Activated T-cell treated with anti-CD3 and anti-CD28 coated beads, Interleukin-2, amount 50 U/mL, for 1 hour (primary cell): ENCODE data around the gene LRRC42.

Experiments used
- DNase-seq: peaks from one replicate; pipeline ENCODE4 v3.0.0-alpha.2; 2020

Gene LRRC42, protein sequence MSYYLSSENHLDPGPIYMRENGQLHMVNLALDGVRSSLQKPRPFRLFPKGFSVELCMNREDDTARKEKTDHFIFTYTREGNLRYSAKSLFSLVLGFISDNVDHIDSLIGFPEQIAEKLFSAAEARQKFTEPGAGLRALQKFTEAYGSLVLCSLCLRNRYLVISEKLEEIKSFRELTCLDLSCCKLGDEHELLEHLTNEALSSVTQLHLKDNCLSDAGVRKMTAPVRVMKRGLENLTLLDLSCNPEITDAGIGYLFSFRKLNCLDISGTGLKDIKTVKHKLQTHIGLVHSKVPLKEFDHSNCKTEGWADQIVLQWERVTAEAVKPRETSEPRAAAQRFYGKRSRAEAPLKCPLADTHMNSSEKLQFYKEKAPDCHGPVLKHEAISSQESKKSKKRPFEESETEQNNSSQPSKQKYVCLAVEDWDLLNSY

DNA sequence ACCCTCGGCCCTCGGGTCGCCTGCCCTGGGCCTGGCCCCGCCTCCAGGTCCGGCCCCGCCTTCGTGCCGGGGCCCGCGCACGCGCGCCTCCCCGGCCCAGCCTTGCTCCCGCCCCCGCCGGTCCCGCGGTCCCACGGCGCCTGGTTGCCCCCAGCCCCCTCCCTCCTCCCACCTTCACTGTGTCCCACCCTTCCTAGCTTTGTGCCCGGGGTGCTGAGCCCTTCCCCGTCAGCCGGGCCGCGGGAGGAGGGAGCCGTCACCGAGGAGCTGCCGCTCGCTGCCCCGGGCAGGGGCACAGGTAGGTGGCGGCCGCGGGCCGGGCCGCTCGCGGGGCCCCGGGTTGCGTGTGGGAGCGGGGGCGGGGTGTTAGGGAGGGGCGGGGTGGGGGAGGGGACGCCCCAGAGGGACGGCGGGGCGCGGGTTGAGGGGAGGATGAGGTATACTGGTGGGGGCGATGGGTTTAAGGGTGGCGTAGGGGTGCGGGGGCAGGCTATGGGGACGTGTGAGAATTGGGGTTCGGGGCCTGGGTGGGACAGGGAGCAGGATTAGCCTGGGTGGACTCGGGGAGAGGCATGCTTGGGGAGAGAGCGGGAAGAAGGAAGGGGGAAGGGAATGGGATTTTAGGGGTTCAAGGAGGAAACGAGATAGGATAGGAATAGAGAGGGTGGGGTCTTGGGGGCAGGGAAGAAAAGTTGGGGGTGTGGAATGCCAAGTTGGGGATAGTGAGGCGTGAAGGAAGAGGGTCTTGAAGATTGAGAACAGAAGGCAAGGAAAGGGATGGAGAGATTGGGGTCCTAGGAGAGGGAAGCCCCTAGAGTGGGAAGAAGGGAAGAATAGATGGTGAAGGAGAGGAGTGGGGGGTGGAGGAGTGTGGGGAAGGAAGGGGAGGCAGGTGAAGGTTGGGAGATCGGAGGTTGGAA, at the start of gene LRRC42:
LRRC42 (plus strand) TSS at position 99 of the 920 bp plus-strand sequence. CDS start 5,650 bp downstream, outside the sequence.
- no peak for DNase-seq

DNA sequence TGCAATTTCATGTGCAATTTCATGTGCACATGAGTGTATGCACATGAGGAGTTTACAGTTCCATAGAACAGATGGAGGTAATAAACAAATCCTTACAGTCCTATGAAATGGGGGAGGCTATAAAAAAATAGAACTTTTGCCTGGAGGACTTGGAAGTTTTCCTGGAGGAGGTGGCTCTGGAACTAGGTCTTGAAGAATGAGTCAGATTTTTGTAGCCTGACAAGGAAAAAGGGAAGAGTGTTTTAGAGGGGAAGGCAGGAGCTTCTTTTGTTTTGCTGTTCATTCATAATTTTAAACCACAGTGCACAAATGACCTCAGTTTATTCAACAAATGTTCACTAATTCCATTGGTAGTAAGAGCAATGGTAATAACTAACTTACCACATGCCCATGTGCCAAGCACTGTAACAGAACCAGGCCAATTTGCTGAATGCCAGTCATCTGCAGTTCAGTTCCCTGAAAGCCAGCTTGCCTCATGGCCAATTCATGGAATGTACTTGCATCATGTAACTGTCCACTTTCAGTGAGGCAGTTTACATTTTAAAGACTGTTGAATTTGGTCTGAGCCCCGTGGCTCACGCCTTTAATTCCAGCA, 49.4 kb upstream of the LRRC42 start:
- no peak for DNase-seq

DNA sequence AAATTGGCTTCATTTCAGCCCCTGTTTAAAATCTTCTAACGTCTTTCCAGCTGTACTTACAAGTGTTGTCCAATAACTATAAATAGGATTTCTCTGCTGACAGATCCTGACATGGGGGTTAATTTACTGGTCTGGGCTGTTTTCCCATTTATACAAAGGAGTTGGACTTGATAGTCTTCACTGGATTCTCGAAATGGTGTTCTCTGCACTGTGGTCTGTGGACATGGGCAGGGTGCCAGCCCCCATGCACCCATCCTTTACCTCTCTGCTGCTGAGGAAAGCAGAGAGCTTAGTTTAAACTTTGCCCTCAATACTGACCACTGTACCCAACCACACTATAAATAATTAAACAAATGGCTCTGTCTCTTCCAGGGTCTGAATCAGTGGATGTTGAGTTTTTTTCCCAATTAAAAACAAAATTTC, 46.9 kb upstream of the LRRC42 start:
- DNase-seq: no peak

DNA sequence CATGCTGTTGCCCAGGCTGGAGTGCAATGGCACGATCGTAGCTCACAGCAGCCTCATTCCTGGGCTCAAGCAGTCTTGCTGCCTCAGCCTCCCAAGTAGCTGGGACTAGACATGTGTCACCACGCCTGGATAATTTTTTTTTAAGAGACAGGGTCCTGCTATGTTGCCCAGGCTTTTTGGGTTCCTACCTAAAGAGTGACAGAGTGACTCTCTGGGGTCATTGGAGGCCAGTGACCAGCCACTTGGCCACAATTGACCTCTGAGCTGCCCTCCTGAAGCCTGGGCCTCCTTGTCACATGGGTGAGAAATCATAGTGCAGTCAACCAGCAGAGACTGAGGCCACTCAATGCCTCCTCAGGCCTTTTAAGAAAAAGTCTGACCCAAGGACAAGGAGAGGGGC, 46.4 kb upstream of the LRRC42 start:
- no peak for DNase-seq

- no peak for DNase-seq
Measured at GRCh38 chr1:53902235-53903138, 43.7 kb upstream of the LRRC42 start.

DNA sequence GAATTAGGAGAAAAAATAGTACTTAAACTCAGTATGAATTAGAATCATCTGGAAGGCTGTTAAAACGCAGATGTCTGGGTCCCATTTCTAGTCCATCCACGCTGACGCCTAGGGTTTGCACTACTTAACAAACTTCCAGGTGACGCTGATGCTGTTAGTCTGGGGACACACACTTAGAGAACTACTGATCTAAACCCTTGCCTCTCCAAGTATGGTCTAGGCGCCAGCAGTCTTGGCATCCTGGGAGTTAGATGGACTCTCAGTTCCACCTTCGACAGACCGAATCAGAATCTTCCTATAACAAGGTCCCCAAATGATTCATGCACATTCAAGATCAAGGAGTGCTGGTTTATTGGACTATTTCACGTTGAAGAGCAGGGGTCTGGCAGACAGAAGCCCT, 40.6 kb upstream of the LRRC42 start:
- no peak for DNase-seq

- DNase-seq: no peak
Measured at GRCh38 chr1:53906121-53906520, 40.0 kb upstream of the LRRC42 start.

DNA sequence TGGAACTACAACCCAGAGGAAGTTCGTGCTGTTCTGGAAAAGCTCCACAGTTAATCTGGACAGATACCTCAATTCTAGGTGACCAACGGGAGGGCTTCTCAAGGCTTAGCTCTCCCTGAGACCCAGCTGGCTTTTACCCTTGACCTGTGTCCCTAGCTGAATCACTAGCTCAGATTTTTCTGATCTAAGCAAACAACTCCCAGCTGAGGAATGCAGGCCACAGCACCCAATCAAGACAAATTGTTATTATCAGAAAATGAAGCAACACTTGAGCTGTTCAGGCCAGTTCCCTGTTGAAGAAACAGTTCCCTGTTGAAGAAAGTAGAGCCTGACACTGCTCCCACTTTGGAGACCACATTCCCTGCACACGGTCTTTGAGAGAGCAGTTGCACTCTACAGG, 36.2 kb upstream of the LRRC42 start:
- DNase-seq: no peak

- no peak for DNase-seq
Measured at GRCh38 chr1:53911442-53911841, 34.7 kb upstream of the LRRC42 start.

GRCh38 chr1:53913352-53914033, 32.7 kb upstream of the LRRC42 start:
- no peak for DNase-seq

DNA sequence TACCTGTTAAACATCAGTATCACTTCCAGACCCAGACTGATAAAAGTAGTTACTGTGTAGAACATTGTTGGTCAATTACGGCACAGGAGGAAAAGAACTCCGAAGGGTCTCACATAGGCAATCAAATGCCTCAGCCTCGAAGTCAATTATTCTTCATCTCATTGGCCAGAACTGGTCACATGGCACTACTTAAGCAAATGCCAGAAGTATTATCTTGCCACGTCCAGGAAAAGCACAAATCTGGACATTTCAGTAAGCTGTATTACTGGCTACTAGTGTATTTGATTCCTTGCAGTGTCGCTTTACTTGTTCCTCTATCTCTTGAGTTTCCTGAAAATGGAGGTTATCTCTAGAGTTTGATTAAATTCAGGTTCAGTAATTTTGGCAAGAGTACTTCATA, 27.8 kb upstream of the LRRC42 start:
- no peak for DNase-seq

DNA sequence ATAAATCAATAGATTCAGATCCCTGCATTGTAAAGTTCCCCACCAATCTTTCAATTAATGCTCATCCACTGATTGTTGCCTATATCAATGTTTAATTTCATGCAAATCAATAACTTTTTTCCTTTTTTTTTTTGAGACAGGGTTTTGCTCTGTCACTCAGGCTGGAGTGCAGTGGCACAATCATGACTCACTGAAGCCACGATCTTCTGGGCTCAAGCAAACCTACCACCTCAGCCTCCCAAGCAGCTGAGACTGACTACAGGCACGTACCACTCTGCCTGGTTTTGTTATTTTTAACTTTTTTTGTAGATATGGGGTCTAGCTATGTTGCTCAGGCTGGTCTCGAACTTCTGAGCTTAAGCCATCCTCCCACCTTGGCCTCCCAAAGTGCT, 26.5 kb upstream of the LRRC42 start:
- DNase-seq: no peak

- DNase-seq: no peak
Measured at GRCh38 chr1:53927376-53927881, 18.7 kb upstream of the LRRC42 start.

- no peak for DNase-seq
Measured at GRCh38 chr1:53929246-53929960, 16.7 kb upstream of the LRRC42 start.

GRCh38 chr1:53930932-53931331, 15.2 kb upstream of the LRRC42 start:
- DNase-seq: no peak

GRCh38 chr1:53931523-53931922, 14.6 kb upstream of the LRRC42 start:
- no peak for DNase-seq

- no peak for DNase-seq
Measured at GRCh38 chr1:53934170-53934765, 11.9 kb upstream of the LRRC42 start.

DNA sequence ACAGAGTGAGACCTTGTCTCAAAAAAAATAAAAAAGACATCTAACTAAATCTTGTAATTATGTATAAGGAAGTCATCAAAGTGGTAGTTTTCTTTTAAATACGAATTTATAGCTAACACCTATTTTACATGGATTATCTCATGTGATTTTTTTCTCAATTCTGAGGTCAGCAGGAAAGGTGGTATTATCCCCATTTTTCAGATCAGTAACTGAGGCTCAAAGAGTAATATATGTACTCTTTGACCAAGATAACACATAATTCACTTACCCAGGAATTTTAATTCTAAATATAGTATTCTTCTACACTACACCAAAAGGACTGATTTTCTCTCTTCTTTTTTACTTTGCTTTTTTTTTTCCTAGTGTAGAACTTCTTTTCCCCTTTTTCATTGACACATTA, 9.7 kb upstream of the LRRC42 start:
- DNase-seq: no peak

GRCh38 chr1:53938136-53938830, 7.9 kb upstream of the LRRC42 start:
- DNase-seq: no peak
